ENCODE measurements around the gene EIF4G2. TPM values are rescaled to one million over a fixed set of nuclear protein-coding genes. Genes with fewer than 3 reads are reported as not detected.

EIF4G2 gene
- 100 to 1,000 TPM; 536 to 677 (median 589) TPM for polyA plus RNA-seq (ENCODE audit: low read depth in 6 of 6)

DNA sequence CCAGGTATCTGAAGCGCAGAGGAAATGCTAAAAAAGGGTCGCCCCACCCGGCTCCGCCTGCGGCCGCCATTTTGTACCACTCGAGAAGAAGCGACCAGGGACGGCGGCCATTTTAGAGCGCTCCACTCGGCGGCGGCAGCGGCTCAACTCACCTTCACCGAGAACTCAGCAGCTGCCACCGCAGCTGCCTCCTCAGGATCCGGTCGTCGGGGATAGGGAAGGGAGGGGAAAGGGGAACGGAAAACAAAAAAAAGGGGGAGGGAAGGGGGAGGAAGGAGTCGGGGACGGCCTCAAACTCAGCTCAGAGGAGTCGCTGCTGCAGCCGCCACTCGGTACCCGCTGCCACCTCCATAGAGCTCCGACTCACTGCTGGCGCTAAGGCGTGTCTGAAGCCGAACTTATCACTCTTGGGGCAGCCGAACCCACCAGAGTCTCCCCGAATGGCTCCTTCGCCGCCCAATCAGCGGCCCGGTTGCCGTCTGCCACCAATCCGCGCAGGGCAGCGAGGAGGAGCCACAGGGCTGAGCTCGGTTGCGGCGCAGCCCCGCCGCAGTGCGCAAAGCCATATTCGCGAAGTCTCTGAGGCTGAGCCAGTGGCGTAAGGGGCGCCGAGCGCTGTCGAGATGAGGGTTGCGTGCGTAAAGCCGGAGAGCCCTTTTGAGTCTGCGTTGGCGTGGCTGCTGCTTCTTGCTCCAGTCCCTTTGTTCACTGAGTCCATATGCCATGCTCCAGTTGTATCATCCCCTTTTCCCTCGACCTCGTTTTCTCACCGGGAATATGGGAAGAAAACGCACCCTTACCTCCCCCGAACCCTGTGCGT is at the start of gene EIF4G2:
TSS of gene EIF4G2 (minus strand) at position 374 of the 820 bp plus-strand sequence.
- no peaks in the 10 kb centered on the region for H3K9me3 Mint-ChIP-seq
- ATAC-seq (ENCODE audit: low read depth in 2 of 2) (peak; percentile 89 to 90), DNase-seq (peak; percentile 98)
- no peaks in the 10 kb centered on the region for H3K27me3 Mint-ChIP-seq
- peak within 1 kb of the TSS; percentile 97 to 99 (median 98) for H3K27ac Mint-ChIP-seq
- H3K4me1 Mint-ChIP-seq: peaks cover 25 to 40% (median 30%) of the 10 kb centered on the region in 3 donors
- H3K4me3 Mint-ChIP-seq: peak within 1 kb of the TSS; percentile 93 to 99 (median 98)
- peaks cover 12 to 23% of the 10 kb centered on the region in 2 donors for H3K36me3 Mint-ChIP-seq

DNA sequence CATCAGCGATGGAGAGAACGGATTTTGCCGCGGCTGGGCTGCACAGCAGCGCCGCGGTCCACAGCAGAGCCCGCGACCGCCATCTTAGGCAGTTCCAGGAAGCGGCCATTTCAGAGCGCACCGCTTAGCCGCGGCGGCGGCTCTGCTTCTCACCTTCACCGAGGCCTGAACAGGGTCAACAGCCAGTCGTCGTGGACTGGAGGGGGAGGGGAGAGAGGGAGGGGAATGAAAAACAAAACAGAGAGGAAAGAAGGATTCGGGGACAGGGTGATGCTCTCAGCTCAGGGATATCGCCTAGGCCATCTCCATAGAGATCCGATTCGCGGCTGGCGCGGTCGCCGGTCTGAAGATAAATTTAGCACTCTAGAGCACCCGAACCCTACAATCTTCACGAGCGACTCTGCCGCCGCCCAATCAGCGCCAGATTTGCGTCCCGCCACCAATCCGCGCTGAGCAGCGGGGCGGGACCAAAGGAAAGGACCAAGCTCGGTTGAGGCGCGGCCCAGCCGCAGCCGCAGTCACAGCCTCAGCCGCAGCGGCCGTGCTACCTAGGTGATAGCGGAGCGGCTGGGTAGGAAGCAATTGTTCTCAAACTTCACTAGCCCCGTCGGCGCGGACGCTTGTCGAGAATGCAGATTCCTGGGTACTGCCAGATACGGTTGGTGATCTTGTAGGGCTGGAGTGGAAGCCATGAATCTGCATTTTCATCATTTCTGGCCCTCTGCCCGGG is 49.1 kb upstream of the EIF4G2 start, which contains the start of gene ZBED5:
TSS of gene ZBED5 (minus strand) at position 345 of the 730 bp plus-strand sequence. CDS start 3,108 bp downstream, outside the sequence.
- H3K4me1 Mint-ChIP-seq: peaks cover 33 to 43% (median 34%) of the 10 kb centered on the region in 3 donors

DNA sequence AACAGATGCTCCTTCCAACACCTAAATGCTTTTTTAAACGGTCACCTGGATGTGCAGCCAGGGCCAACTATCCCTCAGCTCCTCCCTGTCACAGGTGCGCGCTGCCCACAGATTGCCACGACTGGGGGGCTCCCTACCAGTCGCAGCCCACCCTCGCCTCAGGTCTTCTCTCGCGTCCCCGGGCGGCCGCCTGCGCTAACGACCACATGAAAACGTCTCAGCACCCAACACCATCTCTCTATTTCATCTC is 48.7 kb upstream of the EIF4G2 start:
- H3K4me1 Mint-ChIP-seq: peaks cover 29 to 41% (median 34%) of the 10 kb centered on the region in 3 donors
- H3K4me3 Mint-ChIP-seq: peak overlapping the region; percentile 96 to 100 (median 100)
- H3K9me3 Mint-ChIP-seq: no peaks in the 10 kb centered on the region
- peaks cover 16 to 20% of the 10 kb centered on the region in 2 donors for H3K36me3 Mint-ChIP-seq
- ATAC-seq (ENCODE audit: low read depth in 2 of 2): peak; percentile 2 to 4
- no peaks in the 10 kb centered on the region for H3K27me3 Mint-ChIP-seq
- no peak for DNase-seq
- peak overlapping the region; percentile 99 to 100 (median 99) for H3K27ac Mint-ChIP-seq

More for the DNA sequence above, 49.1 kb upstream of the EIF4G2 start, which contains the start of gene ZBED5:
- peak within 1 kb of the TSS; percentile 99 to 100 (median 99) for H3K27ac Mint-ChIP-seq
- H3K36me3 Mint-ChIP-seq: peaks cover 14 to 20% of the 10 kb centered on the region in 2 donors
- no peaks in the 10 kb centered on the region for H3K27me3 Mint-ChIP-seq
- ATAC-seq (ENCODE audit: low read depth in 2 of 2) (peak; percentile 87 to 88), DNase-seq (peak; percentile 97)
- peak within 1 kb of the TSS; percentile 96 to 100 (median 100) for H3K4me3 Mint-ChIP-seq
- H3K9me3 Mint-ChIP-seq: no peaks in the 10 kb centered on the region

DNA sequence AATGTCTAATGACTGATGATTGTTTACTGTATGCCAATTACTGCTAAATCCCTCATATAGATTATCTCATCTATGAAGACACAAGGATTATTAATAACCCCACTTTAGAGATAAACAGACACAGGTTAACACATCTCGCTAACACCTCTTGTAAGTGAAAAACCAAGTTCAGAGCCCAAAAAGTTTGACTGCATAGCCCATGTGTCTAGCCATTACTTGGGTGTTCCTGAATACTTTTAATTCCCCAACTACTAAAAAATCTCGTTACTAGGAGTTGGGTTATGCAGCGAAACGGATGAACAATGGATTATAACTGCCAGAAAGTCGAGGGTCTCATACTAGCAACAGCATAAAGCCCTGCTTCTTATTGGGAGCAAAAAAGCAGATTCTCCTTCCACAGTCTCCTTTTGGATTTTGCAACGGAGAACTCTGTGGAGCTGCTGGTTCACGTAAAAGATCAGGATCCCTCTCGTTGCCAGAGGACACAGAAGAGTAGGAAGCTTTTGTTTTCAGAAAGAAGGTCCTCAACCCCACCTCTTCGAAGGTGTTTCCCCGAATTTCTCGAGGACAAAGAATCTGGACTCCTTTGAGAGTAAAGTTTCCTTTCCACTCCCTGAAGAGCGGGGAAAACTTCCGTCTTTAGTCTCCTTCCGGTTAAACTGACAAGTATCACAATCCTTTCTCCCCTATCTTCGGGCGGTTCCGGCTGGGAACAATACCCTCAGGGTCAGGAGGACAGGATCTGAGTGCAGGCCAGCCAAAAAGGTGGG is 48.1 kb upstream of the EIF4G2 start:
- ATAC-seq (ENCODE audit: low read depth in 2 of 2): no peak
- Mint-ChIP-seq H3K27me3 (no peaks in the 10 kb centered on the region), H3K27ac (peak overlapping the region; percentile 99 to 100 (median 99)), H3K4me3 (peak overlapping the region; percentile 96 to 100 (median 100)), H3K4me1 (peaks cover 34 to 42% (median 38%) of the 10 kb centered on the region in 3 donors), H3K36me3 (peaks cover 20 to 21% of the 10 kb centered on the region in 2 donors), H3K9me3 (no peaks in the 10 kb centered on the region)
- DNase-seq: no peak

DNA sequence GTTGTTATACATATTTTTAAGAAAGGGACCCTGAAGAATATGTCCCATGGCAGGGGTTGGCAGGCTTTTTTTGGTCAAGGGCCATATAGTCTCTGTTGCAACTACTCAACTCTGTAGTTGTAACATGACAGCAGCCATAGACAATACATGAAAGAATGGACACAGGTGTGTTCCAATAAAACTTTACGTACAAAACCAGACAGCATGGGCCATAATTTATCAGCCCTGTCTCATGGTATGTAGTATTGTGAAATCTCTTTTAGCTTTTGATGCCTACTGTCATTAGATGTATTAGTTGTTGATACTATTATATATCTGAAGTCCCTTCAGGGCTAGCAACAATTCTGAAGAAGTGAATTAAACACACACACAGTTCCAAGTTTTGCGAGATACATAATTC is 46.6 kb upstream of the EIF4G2 start:
- DNase-seq (no peak), ATAC-seq (ENCODE audit: low read depth in 2 of 2) (no peak)
- Mint-ChIP-seq H3K27ac (peak overlapping the region in 1 of 6 donors; percentile 99), H3K4me1 (peaks cover 31 to 49% (median 41%) of the 10 kb centered on the region in 3 donors), H3K36me3 (peaks cover 20 to 21% of the 10 kb centered on the region in 2 donors), H3K27me3 (no peaks in the 10 kb centered on the region), H3K4me3 (no peak overlapping the region), H3K9me3 (no peaks in the 10 kb centered on the region)

DNA sequence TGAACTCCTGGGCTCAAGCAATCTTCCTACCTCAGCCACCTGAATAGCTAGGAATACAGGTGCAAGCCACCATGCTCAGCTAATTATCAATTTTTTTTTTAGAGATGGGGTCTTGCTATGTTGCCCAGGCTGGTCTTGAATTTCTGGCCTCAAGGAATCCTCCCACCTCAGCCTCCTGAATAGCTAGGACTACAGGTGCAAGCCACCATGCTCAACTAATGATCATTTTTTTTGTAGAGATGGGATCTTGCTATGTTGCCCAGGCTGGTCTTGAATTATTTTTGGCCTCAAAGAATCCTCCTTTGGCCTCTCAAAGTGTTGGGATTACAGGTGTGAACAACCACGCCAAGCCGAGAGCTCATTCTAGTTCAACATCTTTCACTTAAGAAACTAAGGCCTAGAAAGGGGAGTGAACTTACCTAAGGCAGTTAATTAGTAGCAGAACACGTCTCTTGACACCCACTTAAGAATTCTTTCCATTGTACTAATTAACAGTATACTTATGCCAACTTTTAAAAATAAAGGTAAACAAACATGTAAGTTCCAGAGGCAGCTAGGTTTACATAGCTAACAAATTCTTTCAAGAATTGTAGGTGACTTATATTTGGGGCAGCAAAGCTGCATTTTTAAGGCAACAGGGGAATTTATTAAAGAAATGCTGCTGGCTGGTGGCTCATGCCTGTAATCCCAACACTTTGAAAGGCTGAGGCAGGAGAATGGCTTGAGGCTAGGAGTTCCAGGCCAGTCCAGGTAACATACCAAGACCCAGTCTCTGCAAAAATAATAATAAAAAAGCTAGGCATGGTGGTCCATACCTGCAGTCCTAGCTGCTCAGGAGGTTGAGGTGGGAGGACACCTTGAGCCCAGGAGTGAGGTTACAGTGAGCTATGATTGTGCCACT is 39.5 kb upstream of the EIF4G2 start:
- ATAC-seq (ENCODE audit: low read depth in 2 of 2): no peak
- Mint-ChIP-seq H3K4me3 (no peak overlapping the region), H3K9me3 (no peaks in the 10 kb centered on the region), H3K27me3 (no peaks in the 10 kb centered on the region), H3K36me3 (peaks cover 0 to 6% of the 10 kb centered on the region in 2 donors), H3K4me1 (peaks cover 7 to 22% (median 15%) of the 10 kb centered on the region in 3 donors), H3K27ac (peak overlapping the region in 3 of 6 donors; percentile 47 to 83 (median 67))
- no peak for DNase-seq

DNA sequence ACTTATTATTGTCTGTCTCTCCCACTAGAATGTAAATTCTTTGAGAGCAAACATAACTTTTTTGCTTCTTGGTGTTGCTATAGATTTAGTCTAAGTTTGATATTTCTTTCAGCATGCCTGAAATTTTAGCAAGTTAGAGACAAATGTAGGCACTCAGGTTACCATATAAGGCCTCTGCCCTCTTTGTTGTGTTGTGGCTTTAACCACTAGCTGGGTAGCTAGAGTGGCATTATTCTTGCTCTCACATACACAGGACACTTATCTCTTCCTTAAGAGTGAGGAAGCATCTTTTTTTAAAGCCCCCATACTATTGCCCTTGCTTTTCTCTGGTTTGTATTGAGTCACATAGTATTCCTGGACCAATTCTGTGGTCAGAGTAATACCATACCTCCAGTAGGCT is 37.9 kb upstream of the EIF4G2 start:
- Mint-ChIP-seq H3K36me3 (no peaks in the 10 kb centered on the region), H3K27ac (peak overlapping the region in 2 of 6 donors; percentile 27 to 49), H3K4me3 (no peak overlapping the region), H3K27me3 (no peaks in the 10 kb centered on the region), H3K4me1 (peaks cover 0 to 14% (median 12%) of the 10 kb centered on the region in 3 donors), H3K9me3 (no peaks in the 10 kb centered on the region)
- DNase-seq (no peak), ATAC-seq (ENCODE audit: low read depth in 2 of 2) (no peak)

DNA sequence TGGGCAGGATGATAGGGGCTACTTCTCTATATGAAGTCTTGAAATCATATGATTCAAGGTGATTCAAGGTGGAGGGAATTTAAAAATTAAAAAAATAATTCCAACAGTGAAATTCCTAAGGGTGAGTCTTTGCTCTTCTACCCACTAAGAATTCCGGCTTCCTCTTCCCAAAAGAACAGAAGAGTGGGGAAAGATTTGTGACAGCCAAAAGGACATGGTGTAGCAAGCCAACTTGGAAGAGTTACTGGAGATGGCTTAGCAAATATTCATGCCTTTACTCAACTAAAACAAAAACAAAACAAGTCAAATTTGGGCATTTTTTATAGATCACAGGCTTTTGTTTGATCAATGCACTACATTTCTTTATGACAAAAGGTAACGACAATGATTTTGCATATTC is 36.9 kb upstream of the EIF4G2 start:
- H3K4me1 Mint-ChIP-seq: peaks cover 11 to 19% (median 19%) of the 10 kb centered on the region in 3 donors
- no peak for ATAC-seq (ENCODE audit: low read depth in 2 of 2)

DNA sequence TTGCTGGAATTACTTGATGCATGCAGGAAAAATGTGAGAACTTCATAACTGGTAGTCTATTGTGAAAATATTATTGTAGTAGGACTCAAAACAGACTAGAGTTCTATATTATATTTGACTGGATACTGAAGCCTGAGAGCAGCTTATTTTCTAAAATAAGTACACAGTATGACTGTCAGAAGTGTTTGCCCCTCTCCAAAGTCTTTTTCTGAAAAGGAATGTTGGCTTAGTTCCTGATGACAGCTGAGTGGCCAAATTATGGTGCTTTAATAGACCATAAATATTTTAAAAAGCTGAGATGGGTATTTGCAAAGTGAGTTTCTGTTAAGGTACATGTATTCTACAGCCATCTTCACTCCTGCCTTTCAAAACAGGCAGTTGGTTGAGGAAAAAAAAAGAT is 36.1 kb upstream of the EIF4G2 start:
- H3K27me3 Mint-ChIP-seq: no peaks in the 10 kb centered on the region
- ATAC-seq (ENCODE audit: low read depth in 2 of 2) (no peak), DNase-seq (no peak)
- H3K4me3 Mint-ChIP-seq: no peak overlapping the region
- H3K27ac Mint-ChIP-seq: peak overlapping the region in 3 of 6 donors; percentile 22 to 56 (median 41)
- H3K9me3 Mint-ChIP-seq: peaks cover 0 to 2% (median 0%) of the 10 kb centered on the region in 7 donors
- H3K36me3 Mint-ChIP-seq: no peaks in the 10 kb centered on the region
- peaks cover 16 to 24% (median 16%) of the 10 kb centered on the region in 3 donors for H3K4me1 Mint-ChIP-seq

More for the DNA sequence above, 36.9 kb upstream of the EIF4G2 start:
- Mint-ChIP-seq H3K27ac (no peak overlapping the region), H3K9me3 (peaks cover 0 to 2% (median 0%) of the 10 kb centered on the region in 7 donors), H3K27me3 (no peaks in the 10 kb centered on the region), H3K36me3 (no peaks in the 10 kb centered on the region), H3K4me3 (no peak overlapping the region)
- no peak for DNase-seq

DNA sequence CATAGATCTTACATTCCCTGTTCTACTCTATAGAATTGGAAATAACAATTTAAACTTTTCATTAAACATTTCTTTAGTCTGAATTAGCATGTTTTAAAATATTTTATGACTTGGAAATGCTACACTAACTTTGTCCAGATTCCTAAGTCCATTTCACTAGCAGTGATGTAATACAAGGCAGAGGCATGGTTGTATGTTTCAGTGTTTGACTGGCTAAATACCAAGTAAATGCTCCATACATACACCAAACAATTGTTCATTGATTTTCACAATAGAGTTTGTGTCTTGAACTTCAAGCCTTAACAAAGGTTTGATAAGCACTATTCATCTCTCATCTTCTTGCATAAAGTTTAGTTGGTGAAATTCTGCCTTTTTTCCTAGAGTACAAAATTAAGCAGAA is 35.6 kb upstream of the EIF4G2 start:
- no peak for ATAC-seq (ENCODE audit: low read depth in 2 of 2)
- peak overlapping the region in 4 of 6 donors; percentile 9 to 56 (median 32) for H3K27ac Mint-ChIP-seq

DNA sequence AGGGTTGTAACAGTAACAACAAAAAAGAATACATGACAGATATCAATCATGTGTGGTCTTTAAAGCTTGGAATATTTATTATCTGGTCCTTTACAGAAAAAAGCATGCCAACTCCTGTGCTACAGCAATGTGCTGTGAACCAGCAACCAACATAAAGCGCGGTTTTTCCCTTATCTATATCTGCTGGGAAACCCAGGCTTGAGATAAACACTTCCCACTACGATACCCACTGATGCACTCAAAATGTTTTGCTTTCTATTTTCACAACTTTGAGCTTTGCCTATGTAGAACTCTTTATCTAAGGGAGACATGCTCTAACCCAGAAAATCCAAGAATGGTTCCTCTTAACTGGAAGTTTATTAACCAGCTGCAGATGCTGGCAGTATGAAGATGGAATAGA is 30.2 kb upstream of the EIF4G2 start:
- Mint-ChIP-seq H3K27ac (peak overlapping the region in 1 of 6 donors; percentile 20), H3K4me3 (no peak overlapping the region), H3K9me3 (peaks cover 0 to 2% (median 0%) of the 10 kb centered on the region in 7 donors), H3K4me1 (peaks cover 17 to 23% (median 20%) of the 10 kb centered on the region in 3 donors), H3K36me3 (no peaks in the 10 kb centered on the region), H3K27me3 (no peaks in the 10 kb centered on the region)
- DNase-seq (no peak), ATAC-seq (ENCODE audit: low read depth in 2 of 2) (no peak)

More for the DNA sequence above, 35.6 kb upstream of the EIF4G2 start:
- no peak overlapping the region for H3K4me3 Mint-ChIP-seq
- H3K36me3 Mint-ChIP-seq: no peaks in the 10 kb centered on the region
- peaks cover 15 to 24% (median 16%) of the 10 kb centered on the region in 3 donors for H3K4me1 Mint-ChIP-seq
- no peak for DNase-seq
- H3K9me3 Mint-ChIP-seq: peaks cover 0 to 2% (median 0%) of the 10 kb centered on the region in 7 donors
- no peaks in the 10 kb centered on the region for H3K27me3 Mint-ChIP-seq

DNA sequence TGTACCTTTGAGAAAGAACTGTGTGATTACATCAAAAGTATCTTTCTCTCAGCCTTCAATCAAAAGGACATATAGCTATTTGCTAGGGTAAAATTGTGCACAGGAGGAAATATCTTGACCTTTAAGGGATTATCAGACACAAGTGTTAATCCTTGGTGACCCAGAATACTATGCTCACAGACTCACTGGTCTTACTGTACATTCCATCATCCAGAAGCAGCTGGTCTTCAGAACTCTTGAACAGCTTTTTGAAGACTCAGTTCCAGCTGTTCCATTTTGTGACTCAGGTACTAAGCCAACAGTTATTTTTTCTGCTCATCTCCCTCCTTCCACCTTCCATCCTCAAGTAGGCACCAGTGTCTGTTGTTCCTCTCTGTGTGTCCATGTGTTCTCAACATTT is 29.4 kb upstream of the EIF4G2 start:
- ATAC-seq (ENCODE audit: low read depth in 2 of 2): no peak
- Mint-ChIP-seq H3K4me1 (peaks cover 17 to 23% (median 20%) of the 10 kb centered on the region in 3 donors), H3K36me3 (no peaks in the 10 kb centered on the region), H3K27ac (no peak overlapping the region), H3K9me3 (peaks cover 0 to 2% (median 0%) of the 10 kb centered on the region in 7 donors), H3K27me3 (no peaks in the 10 kb centered on the region), H3K4me3 (no peak overlapping the region)
- DNase-seq: no peak
